HG03565 (cell line): ENCODE data around the gene GMPR.
A peak's percentile ranks its signal among the peaks of the same experiment; 100 is the strongest.

Experiments used
- ATAC-seq: cut with Tn5 transposase; IDR thresholded peaks from one replicate; pipeline ENCODE4 v1.9.1; 2021; ENCODE audit warnings: mild to moderate bottlenecking, moderate library complexity; ENCODE audit not compliant: unreplicated experiment

The GMPR gene

GRCh38 chr6:16238057-16238962 is at the start of gene GMPR:
Gene GMPR, plus strand, starts transcription at chr6:16238587. Its CDS starts 107 bp downstream, at chr6:16238694.
- ATAC-seq = peak; percentile 62

GRCh38 chr6:16190214-16190613 is 48.2 kb upstream of the GMPR start:
- no peak for ATAC-seq

GRCh38 chr6:16196260-16196983 is 42.0 kb upstream of the GMPR start:
- ATAC-seq = no peak

GRCh38 chr6:16196984-16197546 is 41.3 kb upstream of the GMPR start:
- no peak for ATAC-seq

- ATAC-seq = no peak
Measured at GRCh38 chr6:16198061-16198705, 40.2 kb upstream of the GMPR start.

- no peak for ATAC-seq
Measured at GRCh38 chr6:16199804-16200203, 38.6 kb upstream of the GMPR start.

- ATAC-seq = no peak
Measured at GRCh38 chr6:16200321-16200883, 38.0 kb upstream of the GMPR start.

- no peak for ATAC-seq
Measured at GRCh38 chr6:16201706-16202105, 36.7 kb upstream of the GMPR start.

GRCh38 chr6:16204653-16205376 is 33.6 kb upstream of the GMPR start:
- peak; percentile 8 for ATAC-seq

GRCh38 chr6:16205377-16206144 is 32.8 kb upstream of the GMPR start:
- peak; percentile 80 for ATAC-seq

GRCh38 chr6:16206595-16207037 is 31.8 kb upstream of the GMPR start:
- ATAC-seq = no peak

GRCh38 chr6:16208989-16209388 is 29.4 kb upstream of the GMPR start:
- ATAC-seq = no peak

GRCh38 chr6:16209539-16209938 is 28.8 kb upstream of the GMPR start:
- no peak for ATAC-seq

- no peak for ATAC-seq
Measured at GRCh38 chr6:16212276-16212675, 26.1 kb upstream of the GMPR start.

GRCh38 chr6:16216501-16217155 is 21.8 kb upstream of the GMPR start:
- no peak for ATAC-seq

GRCh38 chr6:16217156-16217721 is 21.1 kb upstream of the GMPR start:
- ATAC-seq = no peak

GRCh38 chr6:16222826-16223225 is 15.6 kb upstream of the GMPR start:
- ATAC-seq = no peak

- ATAC-seq = no peak
Measured at GRCh38 chr6:16223362-16223761, 15.0 kb upstream of the GMPR start.

- no peak for ATAC-seq
Measured at GRCh38 chr6:16224409-16224808, 14.0 kb upstream of the GMPR start.
